PFSK-1 (cell line): ENCODE measurements around the gene LAMB4.

ENCODE experiments used
- FOXP2 ChIP-seq: optimal IDR thresholded peaks from 2 replicates; pipeline ENCODE3; 2011; ENCODE audit warnings: borderline replicate concordance, control low read depth, inconsistent platforms; ENCODE audit not compliant: insufficient read depth; ENCODE audit errors: extremely low read length, extremely low read depth
- POLR2AphosphoS5 ChIP-seq: IDR thresholded peaks from 2 replicates; pipeline ENCODE4 v1.6.1; 2012; ENCODE audit warnings: low read depth, mild to moderate bottlenecking, control low read depth, low read length, moderate library complexity
- SIN3A ChIP-seq: IDR thresholded peaks from 2 replicates; pipeline ENCODE4 v1.6.1; 2012; ENCODE audit warnings: mild to moderate bottlenecking, low read length, moderate library complexity, borderline replicate concordance; ENCODE audit not compliant: insufficient read depth
- TAF1 ChIP-seq: IDR thresholded peaks from 2 replicates; pipeline ENCODE4 v1.6.1; 2012; ENCODE audit warnings: low read length, control low read depth, borderline replicate concordance; ENCODE audit not compliant: insufficient read depth
- TF ChIP-seq, protein P1 (sequence below), 2 experiments: IDR thresholded peaks; 2 replicates each; pipeline versions ENCODE4 v1.6.1 to v1.8.0; 2011 to 2012; ENCODE audit warnings: low read depth in 2 of 2, low read length in 2 of 2, control low read depth in 1 of 2, inconsistent platforms in 1 of 2, mild to moderate bottlenecking in 1 of 2, moderate library complexity in 1 of 2; ENCODE audit not compliant: insufficient read depth in 1 of 2

The LAMB4 gene

GRCh38 chr7:108135446-108136190 is 5.5 kb upstream of the LAMB4 start:
- no peak for TF ChIP-seq POLR2AphosphoS5
- TF ChIP-seq, protein P1, sequence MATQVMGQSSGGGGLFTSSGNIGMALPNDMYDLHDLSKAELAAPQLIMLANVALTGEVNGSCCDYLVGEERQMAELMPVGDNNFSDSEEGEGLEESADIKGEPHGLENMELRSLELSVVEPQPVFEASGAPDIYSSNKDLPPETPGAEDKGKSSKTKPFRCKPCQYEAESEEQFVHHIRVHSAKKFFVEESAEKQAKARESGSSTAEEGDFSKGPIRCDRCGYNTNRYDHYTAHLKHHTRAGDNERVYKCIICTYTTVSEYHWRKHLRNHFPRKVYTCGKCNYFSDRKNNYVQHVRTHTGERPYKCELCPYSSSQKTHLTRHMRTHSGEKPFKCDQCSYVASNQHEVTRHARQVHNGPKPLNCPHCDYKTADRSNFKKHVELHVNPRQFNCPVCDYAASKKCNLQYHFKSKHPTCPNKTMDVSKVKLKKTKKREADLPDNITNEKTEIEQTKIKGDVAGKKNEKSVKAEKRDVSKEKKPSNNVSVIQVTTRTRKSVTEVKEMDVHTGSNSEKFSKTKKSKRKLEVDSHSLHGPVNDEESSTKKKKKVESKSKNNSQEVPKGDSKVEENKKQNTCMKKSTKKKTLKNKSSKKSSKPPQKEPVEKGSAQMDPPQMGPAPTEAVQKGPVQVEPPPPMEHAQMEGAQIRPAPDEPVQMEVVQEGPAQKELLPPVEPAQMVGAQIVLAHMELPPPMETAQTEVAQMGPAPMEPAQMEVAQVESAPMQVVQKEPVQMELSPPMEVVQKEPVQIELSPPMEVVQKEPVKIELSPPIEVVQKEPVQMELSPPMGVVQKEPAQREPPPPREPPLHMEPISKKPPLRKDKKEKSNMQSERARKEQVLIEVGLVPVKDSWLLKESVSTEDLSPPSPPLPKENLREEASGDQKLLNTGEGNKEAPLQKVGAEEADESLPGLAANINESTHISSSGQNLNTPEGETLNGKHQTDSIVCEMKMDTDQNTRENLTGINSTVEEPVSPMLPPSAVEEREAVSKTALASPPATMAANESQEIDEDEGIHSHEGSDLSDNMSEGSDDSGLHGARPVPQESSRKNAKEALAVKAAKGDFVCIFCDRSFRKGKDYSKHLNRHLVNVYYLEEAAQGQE (IDR thresholded peaks at IDR 0.05; ENCODE audit: insufficient read depth in 1 of 2, low read depth in 2 of 2, low read length in 2 of 2): no peak
- no peak for TF ChIP-seq FOXP2
- no peak for TF ChIP-seq SIN3A
- no peak for TF ChIP-seq TAF1

DNA sequence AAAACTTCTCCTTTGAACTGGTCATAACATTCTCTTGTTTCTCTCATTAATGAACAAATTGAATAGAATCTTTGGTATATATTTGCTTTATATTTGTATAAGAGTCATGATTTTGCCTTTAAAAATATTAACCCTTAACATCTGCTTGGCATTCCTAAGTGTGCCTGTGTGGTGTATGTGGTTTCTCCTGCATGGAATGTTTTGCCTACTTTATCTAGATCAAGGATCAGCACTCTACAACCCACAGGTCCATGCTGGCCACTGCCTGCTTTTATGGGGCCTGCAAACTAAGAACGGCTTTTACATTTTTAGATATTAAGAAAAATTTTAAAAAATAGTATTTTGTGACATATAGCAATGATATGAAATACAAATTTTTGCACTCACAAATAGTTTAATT is 4.3 kb upstream of the LAMB4 start:
- no peak for TF ChIP-seq TAF1
- TF ChIP-seq, protein P1 (IDR thresholded peaks at IDR 0.05; ENCODE audit: insufficient read depth in 1 of 2, low read depth in 2 of 2, low read length in 2 of 2): no peak

DNA sequence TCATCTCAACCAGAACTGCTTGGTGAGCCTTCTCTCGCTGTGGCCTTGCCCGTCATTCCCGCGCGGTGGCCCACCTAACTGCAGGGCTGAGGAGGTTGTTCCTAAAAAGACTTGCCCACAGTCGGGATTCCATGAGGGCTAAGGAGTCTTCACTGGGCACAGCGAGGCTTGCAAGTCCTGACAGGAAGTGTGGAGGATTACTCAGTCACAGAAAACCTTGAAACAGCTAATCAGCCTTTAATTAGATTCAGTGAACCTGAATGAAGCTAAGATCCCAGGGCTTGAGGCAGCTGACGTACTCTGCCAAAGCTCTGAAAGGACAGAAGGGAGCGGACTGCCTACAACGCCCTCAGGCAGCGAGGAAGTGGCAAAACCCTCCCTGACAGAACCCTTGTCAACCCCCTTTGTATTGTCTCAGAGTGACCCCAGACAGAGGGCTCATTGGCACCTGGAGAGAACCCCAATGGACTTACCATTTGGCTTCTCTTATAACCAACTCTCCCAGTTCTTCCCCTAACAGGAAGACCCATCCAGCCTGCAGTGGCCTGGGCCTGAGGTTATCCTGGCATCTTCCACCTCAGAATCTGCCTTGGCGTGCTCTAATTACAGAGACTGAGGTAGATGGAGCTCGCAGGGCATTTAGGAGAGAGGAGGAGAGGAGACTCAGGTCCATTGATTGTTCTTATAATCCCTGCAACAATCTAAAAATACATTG is 2.5 kb upstream of the LAMB4 start:
- no peak for TF ChIP-seq SIN3A
- TF ChIP-seq POLR2AphosphoS5: no peak
- TF ChIP-seq TAF1: no peak
- TF ChIP-seq, protein P1 (IDR thresholded peaks at IDR 0.05; ENCODE audit: insufficient read depth in 1 of 2, low read depth in 2 of 2, low read length in 2 of 2): no peak
- no peak for TF ChIP-seq FOXP2

DNA sequence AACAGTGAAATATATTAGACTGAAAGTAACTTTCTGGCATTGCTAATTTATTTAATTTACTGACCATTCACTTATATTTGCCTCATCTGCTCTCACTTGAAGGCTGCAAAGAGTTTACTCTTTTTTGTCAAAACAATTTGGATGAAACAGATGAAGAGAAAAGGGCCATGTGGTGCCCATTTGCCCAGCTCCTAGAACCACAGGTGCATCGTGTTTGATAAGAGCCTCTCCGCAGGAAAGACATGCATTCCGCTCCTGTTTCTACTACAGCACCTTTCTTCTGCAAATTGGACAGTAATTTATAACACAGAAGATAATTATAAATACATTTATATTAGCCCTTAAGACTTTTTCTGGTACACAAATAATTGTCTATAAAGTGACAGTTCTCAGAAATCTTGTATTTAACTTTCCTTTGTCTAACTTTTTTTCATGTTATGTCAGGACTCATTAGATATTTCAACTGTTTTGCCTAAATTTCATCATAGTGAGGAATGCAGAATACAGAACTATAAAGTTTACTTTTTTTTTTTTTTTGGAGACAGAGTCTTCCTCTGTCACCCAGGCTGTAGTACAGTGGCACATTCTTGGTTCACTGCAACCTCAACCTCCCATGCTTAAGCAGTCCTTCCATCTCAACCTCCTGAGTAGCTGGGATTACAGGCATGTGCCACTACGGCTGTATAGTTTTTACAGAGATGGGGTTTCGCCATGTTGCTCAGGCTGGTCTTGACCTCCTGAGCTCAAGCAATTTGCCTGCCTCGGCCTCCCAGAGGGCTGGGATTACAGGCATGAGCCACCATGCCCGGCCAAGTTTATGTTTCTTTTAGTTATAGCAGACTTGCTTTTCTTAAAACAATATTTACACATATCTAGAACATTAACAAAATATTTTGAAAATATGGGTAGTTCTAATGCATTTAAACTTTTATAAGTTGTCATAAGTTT is 869 bp downstream of the LAMB4 start:
- no peak for TF ChIP-seq FOXP2
- no peak for TF ChIP-seq SIN3A
- TF ChIP-seq, protein P1 (IDR thresholded peaks at IDR 0.05; ENCODE audit: insufficient read depth in 1 of 2, low read depth in 2 of 2, low read length in 2 of 2): no peak
- no peak for TF ChIP-seq TAF1
- no peak for TF ChIP-seq POLR2AphosphoS5
